Activated CD4-positive, alpha-beta T cell treated with anti-CD3 and anti-CD28 coated beads, Interleukin-2, Interleukin-6, amounts not matched to agents 100 ng/mL and 50 ng/mL, durations not matched to agents 16 hours and 8 hours (primary cell): ENCODE results near the gene KCNJ1.

Experiments used
- DNase-seq: peaks from one replicate; pipeline ENCODE4 v3.0.0-alpha.2; 2020

The KCNJ1 gene

DNA sequence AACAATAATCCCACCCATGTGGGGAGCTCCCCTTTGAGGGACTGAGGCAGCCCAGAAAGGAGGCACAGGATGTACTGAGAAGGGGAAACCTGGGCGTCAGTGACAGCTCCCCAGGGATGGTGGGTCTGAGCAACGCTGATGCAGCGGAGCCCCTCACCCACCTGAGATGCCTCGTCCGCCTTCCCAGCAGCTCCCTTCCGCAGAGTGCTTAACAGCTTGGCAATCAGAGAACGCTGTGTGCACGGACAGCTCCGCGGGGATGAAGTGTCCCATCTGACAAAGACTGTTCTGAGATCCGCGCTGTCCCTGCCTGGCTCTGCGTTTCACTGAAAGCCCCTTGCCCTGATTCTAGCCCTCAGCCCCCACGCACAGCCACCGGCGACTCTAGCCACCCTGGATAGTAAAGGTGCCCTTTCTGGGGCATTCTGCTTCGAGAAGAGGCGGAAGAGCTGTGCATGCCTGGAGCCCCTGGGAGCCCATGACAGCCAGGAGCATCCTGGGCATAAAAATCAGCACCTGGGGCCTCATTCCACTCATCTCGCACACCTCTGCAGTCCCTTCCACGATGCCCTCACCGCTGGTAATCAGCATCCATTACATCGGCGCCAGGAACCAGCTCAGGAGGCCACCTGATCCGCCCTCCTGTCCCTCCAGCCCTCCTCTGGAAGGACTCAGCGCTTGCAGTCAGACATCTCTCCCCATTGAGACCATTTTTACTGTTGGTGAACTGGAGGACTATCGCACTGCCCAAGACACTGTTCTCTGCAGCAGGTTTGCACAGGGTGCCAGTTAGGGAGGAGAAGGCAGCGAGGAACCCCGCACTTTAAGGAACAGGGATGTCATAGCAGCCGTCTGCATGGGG lies 34.8 kb upstream of the KCNJ1 start:
- no peak for DNase-seq

DNA sequence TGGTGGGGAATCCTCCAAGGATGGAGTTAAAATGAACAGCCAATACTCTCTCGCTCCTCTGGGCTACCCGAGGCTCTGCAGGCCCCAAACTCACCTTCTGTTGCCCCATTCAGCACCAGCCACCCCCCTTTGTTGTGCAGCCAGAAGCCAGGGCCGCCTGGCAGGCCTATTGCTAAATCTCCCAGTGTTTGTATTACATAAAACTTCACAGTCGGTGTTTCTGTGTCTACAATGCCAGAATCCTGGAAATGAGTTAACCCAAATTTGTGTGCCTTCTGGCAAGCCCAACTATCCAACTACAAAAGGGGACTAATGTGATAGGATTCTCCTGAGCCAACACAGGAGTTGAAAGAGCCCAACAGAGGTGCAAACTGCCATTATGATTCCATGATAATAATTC lies 33.4 kb upstream of the KCNJ1 start:
- DNase-seq: no peak

DNA sequence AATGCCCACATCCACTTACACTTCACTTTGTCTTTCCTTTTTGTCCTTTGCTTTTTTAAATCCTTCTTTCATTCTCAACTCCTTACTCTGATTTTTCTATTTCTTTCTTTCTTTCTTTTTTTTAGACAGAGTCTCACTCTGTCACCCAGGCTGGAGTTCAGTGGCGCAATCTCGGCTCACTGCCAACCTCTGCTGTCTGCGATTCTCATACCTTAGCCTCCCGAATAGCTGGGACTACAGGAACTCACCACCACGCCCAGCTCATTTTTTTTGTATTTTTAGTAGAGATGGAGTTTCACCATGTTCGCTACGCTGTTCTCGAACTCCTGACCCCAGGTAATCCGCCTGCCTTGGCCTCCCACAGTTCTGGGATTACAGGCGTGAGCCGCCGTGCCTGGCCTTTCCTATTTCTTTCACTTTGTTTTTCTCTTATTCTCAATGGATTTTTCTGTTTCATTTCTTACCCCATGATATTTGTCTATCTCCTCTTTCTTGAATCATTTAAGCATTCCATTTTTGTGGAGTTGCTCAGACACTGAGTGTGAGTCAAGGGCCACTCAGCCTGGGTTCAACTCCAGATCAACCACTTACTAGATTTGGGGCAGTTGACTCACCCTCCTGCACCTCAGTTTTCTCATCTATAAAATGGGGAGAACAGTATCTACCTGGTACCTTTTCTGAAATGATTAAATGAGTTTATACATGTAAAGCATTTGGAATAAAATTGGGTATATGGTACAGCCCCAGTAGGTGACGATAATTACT lies 31.7 kb upstream of the KCNJ1 start:
- no peak for DNase-seq

DNA sequence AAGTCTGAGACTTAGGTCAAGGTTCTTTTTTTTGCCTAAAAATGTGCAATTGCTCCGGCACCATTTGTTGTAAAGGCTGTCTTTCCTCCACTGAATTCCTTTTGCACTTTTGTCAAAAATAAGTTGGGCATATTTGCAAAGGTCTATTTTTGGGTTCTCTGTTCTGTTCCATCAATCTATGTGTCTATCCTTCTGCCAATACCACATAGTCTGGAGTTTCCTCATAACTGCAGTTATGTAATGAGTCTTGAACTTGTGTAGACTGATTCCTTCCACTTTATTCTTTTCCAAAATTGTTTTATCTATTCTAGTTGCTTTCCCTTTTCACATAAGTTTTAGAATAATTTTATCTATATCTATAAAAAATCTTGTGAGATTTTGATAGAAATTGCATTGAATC lies 30.7 kb upstream of the KCNJ1 start:
- no peak for DNase-seq

DNA sequence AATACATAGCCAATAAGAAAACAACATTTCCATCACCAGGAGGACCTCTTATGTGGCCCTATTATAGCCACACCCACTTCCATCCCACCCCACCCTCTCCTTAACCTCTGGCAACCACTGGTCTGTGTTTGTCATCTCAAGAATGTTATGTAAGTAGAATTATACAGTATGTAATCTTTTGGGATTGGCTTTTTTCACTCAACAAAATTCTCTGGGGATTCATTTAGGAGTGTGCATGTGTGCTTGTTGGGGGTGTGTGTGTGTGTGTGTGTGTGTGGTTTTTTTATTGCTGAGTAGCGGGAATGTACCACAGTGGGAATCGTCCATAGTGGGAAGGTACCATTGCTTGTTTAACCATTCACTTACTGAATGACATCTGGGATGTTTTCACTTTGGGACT lies 29.3 kb upstream of the KCNJ1 start:
- DNase-seq: no peak

DNA sequence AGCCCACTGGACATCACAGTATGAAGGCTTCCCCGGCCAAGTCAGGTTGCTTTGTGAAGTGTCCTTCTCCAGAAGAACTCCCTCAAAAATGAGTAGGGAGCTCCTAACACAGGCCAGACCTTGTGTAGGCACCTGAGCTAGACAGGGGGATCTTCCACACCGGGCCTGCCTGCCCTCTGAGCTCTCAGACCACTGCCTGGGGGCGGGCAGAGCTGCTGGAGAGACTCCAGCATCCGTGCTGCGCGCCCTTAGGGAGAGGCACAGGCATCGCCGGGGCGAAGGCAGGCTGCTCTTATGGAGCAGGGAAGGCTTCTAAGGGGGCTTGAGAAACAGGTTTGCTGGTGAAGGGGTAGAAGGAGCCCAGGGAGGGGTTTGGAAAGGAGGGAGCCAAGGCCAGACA lies 28.4 kb upstream of the KCNJ1 start:
- no peak for DNase-seq

DNA sequence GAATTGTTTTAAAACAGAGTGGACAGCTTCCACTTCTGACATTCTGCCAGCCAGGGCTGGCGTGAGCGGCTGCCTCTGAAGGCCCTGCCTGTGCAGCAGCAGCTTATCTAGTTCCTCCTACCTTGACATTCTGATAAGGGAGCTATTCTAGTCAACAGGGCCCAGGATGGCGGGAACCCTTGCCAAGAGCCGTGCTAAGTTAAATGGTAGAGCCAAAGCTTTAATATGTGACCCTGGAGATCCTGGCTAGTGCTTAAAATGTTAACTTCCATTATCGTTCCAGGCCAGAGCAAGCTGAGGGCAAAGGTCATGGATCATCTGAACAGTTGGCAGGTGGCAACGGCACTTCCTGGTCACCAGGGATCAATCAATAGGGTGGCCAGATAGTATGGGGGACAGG lies 27.6 kb upstream of the KCNJ1 start:
- DNase-seq: no peak

DNA sequence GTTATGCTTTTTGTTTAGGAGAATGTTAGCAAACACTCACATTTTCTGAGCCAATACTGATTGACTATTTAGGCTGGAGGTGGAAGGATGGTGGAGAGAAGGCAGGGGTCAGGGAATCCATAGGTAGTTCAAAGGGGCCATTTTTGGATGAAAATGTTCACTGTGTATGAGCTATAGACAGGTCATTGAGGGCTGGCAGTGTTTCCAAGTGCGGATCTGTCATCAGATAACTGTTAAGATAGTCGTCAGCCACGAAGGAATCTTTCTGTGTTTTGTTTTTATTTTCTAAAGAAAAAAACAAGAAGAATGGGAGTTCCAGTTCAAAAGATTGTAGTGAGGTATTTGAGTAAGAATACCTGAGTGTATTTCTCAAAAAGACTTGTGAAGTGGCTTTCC lies 27.2 kb upstream of the KCNJ1 start:
- no peak for DNase-seq

DNA sequence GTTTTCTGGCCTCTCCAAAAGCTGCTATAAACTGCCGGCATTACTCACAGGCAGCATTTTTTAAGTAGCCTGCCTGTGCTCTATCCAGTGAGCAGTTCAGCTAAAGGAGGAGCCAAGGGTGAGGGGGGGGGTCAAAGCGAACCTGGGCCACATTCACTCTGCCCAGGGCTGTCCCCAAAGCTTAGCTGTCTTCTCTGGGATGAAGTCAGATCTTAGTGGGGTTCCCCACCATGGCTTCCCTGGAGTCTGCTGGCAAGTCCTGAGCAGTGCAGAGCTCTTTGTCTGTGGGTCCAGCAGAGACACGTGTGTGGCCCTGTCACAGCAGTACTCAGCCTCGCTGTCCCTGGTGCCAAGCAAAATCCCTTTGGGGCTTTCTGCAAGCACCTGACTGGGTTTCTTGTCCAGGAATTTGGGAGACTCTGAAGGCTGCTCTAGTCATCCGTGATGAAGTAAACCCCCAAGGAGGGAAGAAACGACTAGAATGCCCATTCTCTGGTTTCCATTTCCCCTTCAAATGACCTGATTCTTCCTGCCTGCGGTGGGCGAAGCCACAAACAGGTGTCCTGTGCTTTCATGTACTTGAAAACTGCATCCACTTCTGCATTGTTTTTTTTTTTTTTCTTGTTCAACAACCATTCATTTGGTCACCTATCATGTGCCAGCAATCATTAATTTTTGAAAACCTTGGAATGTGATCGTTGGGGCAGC lies 26.6 kb upstream of the KCNJ1 start:
- no peak for DNase-seq

DNA sequence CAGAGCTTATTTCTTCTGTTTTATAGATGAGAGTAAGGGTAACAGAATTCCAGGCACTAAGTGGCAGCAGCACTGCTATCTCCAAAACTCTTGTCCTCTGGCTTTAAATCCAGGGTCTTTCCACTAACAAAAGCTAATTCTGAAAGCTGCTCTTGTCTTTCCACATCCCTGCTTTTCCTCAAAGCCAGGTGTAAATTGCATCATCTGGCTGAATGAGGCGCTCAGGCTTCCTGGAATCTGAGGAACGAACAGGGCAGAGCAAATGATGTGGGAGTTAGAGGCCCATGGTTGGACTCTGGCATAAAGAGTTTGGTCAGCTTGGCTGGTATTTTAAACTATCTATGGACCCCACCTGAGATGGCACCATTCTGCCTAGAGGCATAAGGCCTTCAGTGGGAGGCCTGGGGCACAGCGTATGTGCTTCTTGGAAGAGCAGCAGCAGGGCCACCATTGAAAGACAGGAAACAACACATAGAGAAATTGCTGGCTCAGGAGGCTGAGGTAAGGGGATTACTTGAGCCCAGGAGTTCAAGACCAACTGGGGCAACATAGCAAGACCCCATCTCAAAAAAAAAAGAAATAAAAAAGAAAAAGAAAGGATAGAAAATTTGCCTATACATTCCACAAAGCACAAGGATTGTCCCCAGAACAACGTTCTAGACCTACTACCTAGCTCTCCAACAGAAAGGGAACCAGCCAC lies 25.9 kb upstream of the KCNJ1 start:
- DNase-seq: no peak

DNA sequence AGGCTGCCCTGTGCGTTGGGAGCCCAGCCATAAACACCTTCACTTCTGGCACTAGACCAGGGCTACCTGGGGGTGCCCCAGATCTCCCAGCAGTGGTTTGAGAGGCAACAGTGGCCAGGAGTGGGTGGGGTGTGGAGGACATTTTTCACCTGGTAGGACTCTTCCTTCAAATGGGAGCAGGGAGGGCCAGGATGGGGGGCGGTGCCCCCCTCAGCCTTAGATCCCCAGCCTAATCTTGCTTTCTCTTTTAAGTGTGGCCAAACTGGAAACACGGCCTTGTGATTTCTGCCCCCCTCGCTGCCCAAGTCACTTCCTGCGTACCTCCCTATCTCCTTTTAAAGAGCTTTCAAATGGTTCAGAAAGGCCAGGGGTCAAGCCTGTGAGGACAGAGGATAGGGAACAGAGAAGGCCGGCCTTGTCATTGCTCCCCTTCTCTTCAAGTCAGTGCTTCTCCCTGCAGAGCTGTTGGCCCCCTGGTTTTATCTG lies 24.9 kb upstream of the KCNJ1 start:
- no peak for DNase-seq

DNA sequence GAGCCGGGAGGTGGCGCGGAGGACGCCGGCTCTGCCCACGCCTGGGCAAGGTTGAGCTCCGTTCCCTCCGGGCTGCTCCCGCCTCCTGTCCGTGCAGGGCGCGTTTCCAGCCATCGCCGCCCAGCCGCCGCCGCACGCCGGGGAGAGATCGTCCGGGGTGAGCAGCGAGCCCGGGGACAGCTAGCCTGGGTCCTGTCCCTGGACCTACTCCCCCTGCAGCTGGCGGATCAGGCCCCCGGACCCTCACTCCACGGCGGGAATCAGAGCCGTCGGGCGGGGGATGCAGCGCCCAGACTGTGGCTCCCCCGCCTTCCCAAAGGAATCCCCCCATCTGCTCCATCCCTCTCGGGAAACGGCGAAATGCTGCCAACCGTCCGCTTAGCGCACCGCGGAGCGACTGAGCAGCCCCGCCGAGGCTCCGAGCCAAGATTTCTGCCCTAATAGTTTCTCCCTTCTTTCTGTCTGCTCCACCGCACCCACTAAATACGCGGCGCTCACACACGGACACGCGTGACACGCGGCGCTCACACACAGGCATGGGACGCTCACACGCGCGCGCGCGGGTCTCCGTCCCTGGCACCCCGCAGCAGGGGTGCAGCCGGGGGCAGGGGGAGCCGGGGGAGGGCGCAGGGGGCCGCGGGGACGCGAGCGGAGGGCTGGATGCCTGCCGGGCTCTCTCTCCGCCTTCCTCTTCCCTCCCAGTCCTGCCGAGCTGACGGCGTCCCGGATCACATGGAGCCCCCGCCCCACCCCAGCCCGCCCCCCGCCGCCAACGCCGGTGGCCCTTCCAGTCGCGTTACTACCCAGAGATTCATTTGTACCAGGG lies 23.7 kb upstream of the KCNJ1 start, which contains the start of gene KCNJ5:
KCNJ5 (plus strand) TSS at position 814 of the 826 bp plus-strand sequence. CDS start 19,918 bp downstream, outside the sequence.
- no peak for DNase-seq

DNA sequence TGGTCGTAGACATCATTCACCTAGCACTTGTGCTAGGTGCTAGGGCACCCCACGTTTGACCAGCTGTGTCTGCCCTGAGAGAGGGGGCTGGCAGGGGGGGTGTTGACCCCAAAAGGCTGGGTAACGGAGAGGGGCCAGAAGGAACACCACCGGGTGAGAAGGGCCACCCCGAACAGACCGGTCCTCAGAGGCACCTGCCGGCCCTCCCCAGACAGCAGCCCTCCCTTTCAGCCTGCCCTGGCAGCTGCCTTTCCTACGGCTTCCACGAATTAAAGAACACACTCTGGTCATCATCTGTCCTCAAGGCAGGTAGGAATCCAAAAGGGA lies 23.1 kb upstream of the KCNJ1 start:
- no peak for DNase-seq

DNA sequence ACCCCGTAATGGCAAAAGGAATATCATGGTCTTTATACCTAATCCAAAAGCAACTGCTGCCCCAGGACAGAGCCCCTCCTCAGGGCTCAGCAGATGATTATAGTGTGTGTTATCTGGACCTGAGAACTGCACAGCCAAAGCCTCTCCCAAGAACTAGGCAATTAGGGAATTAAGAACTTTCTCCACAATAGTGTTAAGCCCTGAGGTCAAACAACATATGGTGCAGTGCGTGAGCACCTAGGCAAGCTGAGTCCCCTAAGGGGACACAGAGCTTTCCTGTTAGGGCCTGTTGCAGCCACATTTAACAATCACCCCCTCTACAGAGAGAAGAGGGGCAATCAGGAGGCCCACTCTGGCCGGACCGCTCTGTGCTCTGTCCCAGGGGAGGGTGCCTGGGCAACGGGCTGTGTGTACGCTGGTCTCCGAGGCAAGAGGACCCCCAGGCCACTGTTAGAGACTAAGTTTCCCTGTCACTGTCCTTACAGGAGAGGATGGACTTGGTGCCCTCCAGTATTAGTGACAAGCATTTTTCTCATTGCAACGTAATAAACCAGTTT lies 22.6 kb upstream of the KCNJ1 start:
- no peak for DNase-seq

DNA sequence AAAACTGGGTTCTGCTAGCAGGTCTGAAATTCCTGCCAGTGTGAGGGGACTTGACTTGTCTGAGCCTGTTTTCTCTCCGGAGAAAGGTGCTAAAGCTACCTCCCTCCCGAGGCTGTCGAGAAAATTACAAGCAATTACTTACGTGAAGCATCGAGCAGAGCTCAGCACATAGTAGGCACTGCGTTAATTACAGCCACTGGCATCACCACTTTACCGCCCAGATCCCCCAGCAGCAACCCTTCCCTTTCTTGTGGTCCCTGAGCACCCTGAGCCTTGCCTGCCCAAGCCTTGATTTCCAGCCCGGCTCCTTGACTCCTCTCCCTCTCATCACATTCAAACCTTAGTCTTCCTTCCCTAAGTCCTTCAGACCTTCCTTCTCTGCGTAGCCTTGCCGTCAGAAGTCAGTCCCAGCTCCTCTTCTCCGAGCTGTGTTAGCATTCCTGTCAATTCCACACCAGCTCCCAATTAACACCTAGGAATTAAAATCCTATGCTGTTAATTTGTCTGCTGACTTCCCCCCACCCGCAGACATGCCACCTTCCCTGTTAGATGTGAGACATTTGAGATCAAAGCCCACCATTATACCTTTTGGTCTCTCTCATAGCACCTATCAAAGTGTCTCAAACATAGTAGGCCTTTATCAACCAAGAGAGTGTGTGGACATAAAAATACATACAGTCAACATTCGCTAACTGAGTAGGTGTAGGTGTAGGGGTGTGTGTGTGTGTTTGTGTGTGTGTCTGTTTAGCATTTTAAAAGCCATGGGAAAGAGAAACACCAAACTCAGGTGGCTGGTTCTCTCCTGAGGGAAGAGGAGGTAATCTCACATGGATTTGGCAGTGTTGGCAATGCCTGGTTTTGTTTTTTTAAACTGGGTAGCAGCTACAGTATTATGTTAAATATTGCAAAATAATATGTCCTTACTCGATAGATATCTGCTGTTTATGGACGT lies 21.2 kb upstream of the KCNJ1 start:
- no peak for DNase-seq

DNA sequence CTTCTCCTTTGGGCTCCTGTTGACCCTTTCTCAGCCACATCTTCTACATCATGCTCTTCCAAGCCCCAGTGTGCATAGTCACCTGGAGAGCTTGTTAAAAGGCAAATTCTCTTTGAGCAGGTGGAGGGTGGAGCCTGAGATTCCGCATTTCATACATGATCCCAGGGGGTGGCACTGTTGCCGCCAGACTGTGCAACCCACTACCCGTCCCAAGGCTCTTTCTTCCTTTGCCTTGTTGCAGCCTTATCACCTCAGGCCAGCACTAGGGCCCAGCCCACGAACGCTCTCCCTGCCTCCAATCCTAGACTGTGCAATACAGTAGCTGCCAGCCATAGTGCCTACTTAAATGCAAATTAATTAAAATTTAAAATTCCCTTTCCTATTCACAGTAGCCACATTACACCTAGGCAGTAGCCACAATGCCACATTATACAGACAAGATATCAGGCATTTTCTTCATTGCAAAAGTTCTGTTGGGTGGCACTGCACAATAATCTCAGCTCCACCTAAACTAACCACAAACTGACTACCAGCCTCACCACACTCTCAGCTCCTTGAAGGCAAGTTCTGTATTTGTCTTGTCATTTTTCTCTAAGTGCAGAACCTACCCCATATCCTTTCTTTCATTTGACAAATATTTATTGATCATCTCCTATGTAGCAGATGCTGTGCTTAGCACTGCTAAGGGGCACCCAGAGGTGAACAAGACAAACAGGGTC lies 19.5 kb upstream of the KCNJ1 start:
- no peak for DNase-seq

DNA sequence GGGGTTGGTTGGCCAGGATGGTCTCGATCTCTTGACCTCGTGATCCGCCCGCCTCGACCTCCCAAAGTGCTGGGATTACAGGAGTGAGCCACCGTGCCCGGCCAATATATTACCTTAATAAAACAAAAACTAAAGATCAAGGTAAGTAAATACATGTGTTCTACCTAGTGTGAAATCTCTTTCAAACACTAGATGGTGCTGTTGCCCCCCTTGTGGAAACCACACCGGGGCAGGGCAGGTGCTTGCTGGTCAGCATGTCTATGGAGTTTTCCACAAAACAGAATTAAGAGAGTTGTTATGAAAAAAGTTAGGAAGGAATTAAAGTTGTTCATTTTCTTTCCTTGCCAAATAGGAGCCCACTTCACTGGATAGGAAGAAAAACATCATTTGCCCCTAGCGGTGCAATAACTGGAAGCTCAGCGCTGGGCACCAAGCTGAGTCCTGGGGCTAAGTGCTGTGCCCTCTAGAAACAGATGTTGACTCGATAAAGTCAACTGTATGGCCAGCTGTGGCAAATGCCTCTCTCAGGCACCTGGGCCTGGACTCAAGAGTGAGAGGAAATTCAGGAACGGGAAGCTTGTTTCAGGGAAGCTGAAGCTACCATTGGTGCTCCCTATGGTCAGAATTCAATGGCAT lies 17.7 kb upstream of the KCNJ1 start:
- peak; percentile 82 for DNase-seq

DNA sequence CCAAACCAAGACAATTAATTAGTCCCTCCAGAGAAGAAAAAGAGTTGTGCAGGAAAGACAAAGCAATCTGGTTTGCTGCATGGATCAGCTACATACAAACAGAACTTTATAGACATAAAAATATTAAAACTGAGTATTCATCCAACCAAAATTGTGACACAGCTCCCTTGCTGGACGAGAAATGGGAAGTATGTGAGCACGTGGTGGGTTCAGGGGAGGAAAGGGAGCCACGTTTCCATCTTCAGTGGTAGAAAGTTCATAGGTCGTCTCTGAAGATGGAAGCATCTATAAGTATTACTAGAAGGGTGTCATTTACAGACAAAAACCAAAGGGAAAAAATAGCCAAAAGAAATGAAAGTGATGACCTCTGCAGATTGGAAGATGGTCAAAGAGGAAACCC lies 17.0 kb upstream of the KCNJ1 start:
- DNase-seq: no peak

DNA sequence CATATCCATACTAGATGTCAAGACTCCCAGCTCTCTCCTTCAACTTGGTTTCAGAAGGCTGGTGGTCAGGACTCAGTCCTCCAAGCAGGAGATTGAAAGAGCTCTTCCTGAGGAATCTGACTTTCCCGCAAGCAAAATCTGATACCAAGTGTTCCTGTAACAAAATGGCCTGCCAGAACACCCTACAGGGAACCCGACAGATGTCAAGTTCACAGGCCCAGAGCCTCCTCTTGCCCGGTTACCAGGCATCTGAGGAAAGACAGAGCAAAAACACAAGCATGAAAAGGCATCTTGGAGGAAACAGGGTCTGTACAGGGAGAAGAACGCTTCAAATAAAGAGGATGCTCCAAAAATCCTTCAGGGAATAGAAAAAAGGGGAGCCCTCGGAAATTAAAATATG lies 15.4 kb upstream of the KCNJ1 start:
- DNase-seq: no peak
